ENCODE measurements around the gene YPEL5. TPM values are rescaled to one million over a fixed set of nuclear protein-coding genes. Genes with fewer than 3 reads are reported as not detected.

Gene YPEL5
- total and polyA plus RNA-seq, 4 donors = 91.8 to 122 (median 104) TPM

GRCh38 chr2:30165617-30166016 is 18.8 kb downstream of the YPEL5 start:
- 83 to 86% methylated on average over 4 of the region's 4 CpGs for WGBS, 2 donors
- Histone ChIP-seq H3K9me3 (ENCODE audit: control insufficient read depth, low read length) (no peaks in the 10 kb centered on the region), H3K27ac (ENCODE audit: low read depth in 1 of 2, low read length in 2 of 2) (no peak overlapping the region), H3K27me3 (ENCODE audit: control insufficient read depth in 1 of 2, insufficient read depth in 2 of 2, low read length in 1 of 2) (no peaks in the 10 kb centered on the region), H3K36me3 (ENCODE audit: control insufficient read depth in 1 of 2, insufficient read depth in 2 of 2, low read length in 1 of 2) (no peaks in the 10 kb centered on the region), H3K4me1 (ENCODE audit: control insufficient read depth in 1 of 2, insufficient read depth in 2 of 2, low read length in 2 of 2) (no peaks in the 10 kb centered on the region), H3K4me3 (ENCODE audit: low read length in 2 of 2) (no peak overlapping the region)
- ATAC-seq (ENCODE audit: low FRiP score) (no peak), DNase-seq (no peak)
- intact Hi-C loops (cut with DNase I) = loop anchor here in 1 of 2 donors (2.0 to 10.0 kb wide), 3 partner anchors 37 to 1169 kb away; no protein-coding TSS in a partner anchor

GRCh38 chr2:30172627-30173026 is 25.8 kb downstream of the YPEL5 start:
- Histone ChIP-seq H3K4me1 (ENCODE audit: control insufficient read depth in 1 of 2, insufficient read depth in 2 of 2, low read length in 2 of 2) (no peaks in the 10 kb centered on the region), H3K9me3 (ENCODE audit: control insufficient read depth, low read length) (no peaks in the 10 kb centered on the region), H3K27ac (ENCODE audit: low read depth in 1 of 2, low read length in 2 of 2) (no peak overlapping the region), H3K36me3 (ENCODE audit: control insufficient read depth in 1 of 2, insufficient read depth in 2 of 2, low read length in 1 of 2) (no peaks in the 10 kb centered on the region), H3K27me3 (ENCODE audit: control insufficient read depth in 1 of 2, insufficient read depth in 2 of 2, low read length in 1 of 2) (no peaks in the 10 kb centered on the region), H3K4me3 (ENCODE audit: low read length in 2 of 2) (no peak overlapping the region)
- DNase-seq (no peak), ATAC-seq (ENCODE audit: low FRiP score) (no peak)
- WGBS, 2 donors = 88 to 96% methylated on average over 1 of the region's 1 CpG
- intact Hi-C loops (cut with DNase I) = no loop called here

GRCh38 chr2:30177440-30177839 is 30.6 kb downstream of the YPEL5 start:
- H3K4me1 ChIP-seq (ENCODE audit: control insufficient read depth in 1 of 2, insufficient read depth in 2 of 2, low read length in 2 of 2) = no peaks in the 10 kb centered on the region
- no peaks in the 10 kb centered on the region for H3K9me3 ChIP-seq (ENCODE audit: control insufficient read depth, low read length)
- DNase-seq (no peak), ATAC-seq (ENCODE audit: low FRiP score) (no peak)
- no peaks in the 10 kb centered on the region for H3K36me3 ChIP-seq (ENCODE audit: control insufficient read depth in 1 of 2, insufficient read depth in 2 of 2, low read length in 1 of 2)
- intact Hi-C loops (cut with DNase I) = no loop called here
- H3K4me3 ChIP-seq (ENCODE audit: low read length in 2 of 2) = no peak overlapping the region
- H3K27ac ChIP-seq (ENCODE audit: low read depth in 1 of 2, low read length in 2 of 2) = no peak overlapping the region
- no peaks in the 10 kb centered on the region for H3K27me3 ChIP-seq (ENCODE audit: control insufficient read depth in 1 of 2, insufficient read depth in 2 of 2, low read length in 1 of 2)
- WGBS, 2 donors = 93 to 96% methylated on average over 3 of the region's 3 CpGs

GRCh38 chr2:30177956-30178355 is 31.1 kb downstream of the YPEL5 start:
- 92% methylated on average over 4 of the region's 4 CpGs for WGBS, 2 donors
- H3K4me1 ChIP-seq (ENCODE audit: control insufficient read depth in 1 of 2, insufficient read depth in 2 of 2, low read length in 2 of 2) = no peaks in the 10 kb centered on the region
- H3K27me3 ChIP-seq (ENCODE audit: control insufficient read depth in 1 of 2, insufficient read depth in 2 of 2, low read length in 1 of 2) = no peaks in the 10 kb centered on the region
- no peak for DNase-seq
- no peaks in the 10 kb centered on the region for H3K9me3 ChIP-seq (ENCODE audit: control insufficient read depth, low read length)
- ATAC-seq (ENCODE audit: low FRiP score) = peak; percentile 15
- H3K27ac ChIP-seq (ENCODE audit: low read depth in 1 of 2, low read length in 2 of 2) = no peak overlapping the region
- H3K36me3 ChIP-seq (ENCODE audit: control insufficient read depth in 1 of 2, insufficient read depth in 2 of 2, low read length in 1 of 2) = no peaks in the 10 kb centered on the region
- H3K4me3 ChIP-seq (ENCODE audit: low read length in 2 of 2) = no peak overlapping the region
- intact Hi-C loops (cut with DNase I) = no loop called here

- ATAC-seq (ENCODE audit: low FRiP score) (peak; percentile 83), DNase-seq (no peak)
- H3K4me1 ChIP-seq (ENCODE audit: control insufficient read depth in 1 of 2, insufficient read depth in 2 of 2, low read length in 2 of 2) = no peaks in the 10 kb centered on the region
- no peak overlapping the region for H3K4me3 ChIP-seq (ENCODE audit: low read length in 2 of 2)
- H3K27ac ChIP-seq (ENCODE audit: low read depth in 1 of 2, low read length in 2 of 2) = no peak overlapping the region
- intact Hi-C loops (cut with DNase I) = no loop called here
- WGBS, 2 donors = 70 to 79% methylated on average over 11 of the region's 11 CpGs
- H3K27me3 ChIP-seq (ENCODE audit: control insufficient read depth in 1 of 2, insufficient read depth in 2 of 2, low read length in 1 of 2) = no peaks in the 10 kb centered on the region
- H3K36me3 ChIP-seq (ENCODE audit: control insufficient read depth in 1 of 2, insufficient read depth in 2 of 2, low read length in 1 of 2) = no peaks in the 10 kb centered on the region
- no peaks in the 10 kb centered on the region for H3K9me3 ChIP-seq (ENCODE audit: control insufficient read depth, low read length)
Observed at GRCh38 chr2:30178618-30179434, 32.0 kb downstream of the YPEL5 start.

GRCh38 chr2:30179536-30179935 is 32.7 kb downstream of the YPEL5 start:
- ATAC-seq (ENCODE audit: low FRiP score) (no peak), DNase-seq (no peak)
- 97 to 98% methylated on average over 2 of the region's 2 CpGs for WGBS, 2 donors
- Histone ChIP-seq H3K36me3 (ENCODE audit: control insufficient read depth in 1 of 2, insufficient read depth in 2 of 2, low read length in 1 of 2) (no peaks in the 10 kb centered on the region), H3K27ac (ENCODE audit: low read depth in 1 of 2, low read length in 2 of 2) (no peak overlapping the region), H3K9me3 (ENCODE audit: control insufficient read depth, low read length) (no peaks in the 10 kb centered on the region), H3K4me3 (ENCODE audit: low read length in 2 of 2) (no peak overlapping the region), H3K27me3 (ENCODE audit: control insufficient read depth in 1 of 2, insufficient read depth in 2 of 2, low read length in 1 of 2) (no peaks in the 10 kb centered on the region), H3K4me1 (ENCODE audit: control insufficient read depth in 1 of 2, insufficient read depth in 2 of 2, low read length in 2 of 2) (no peaks in the 10 kb centered on the region)
- intact Hi-C loops (cut with DNase I) = no loop called here

GRCh38 chr2:30180226-30180625 is 33.4 kb downstream of the YPEL5 start:
- Histone ChIP-seq H3K4me3 (ENCODE audit: low read length in 2 of 2) (no peak overlapping the region), H3K4me1 (ENCODE audit: control insufficient read depth in 1 of 2, insufficient read depth in 2 of 2, low read length in 2 of 2) (no peaks in the 10 kb centered on the region), H3K36me3 (ENCODE audit: control insufficient read depth in 1 of 2, insufficient read depth in 2 of 2, low read length in 1 of 2) (no peaks in the 10 kb centered on the region), H3K27ac (ENCODE audit: low read depth in 1 of 2, low read length in 2 of 2) (no peak overlapping the region), H3K9me3 (ENCODE audit: control insufficient read depth, low read length) (no peaks in the 10 kb centered on the region), H3K27me3 (ENCODE audit: control insufficient read depth in 1 of 2, insufficient read depth in 2 of 2, low read length in 1 of 2) (no peaks in the 10 kb centered on the region)
- ATAC-seq (ENCODE audit: low FRiP score) = no peak
- 6 to 15% methylated on average over 3 of the region's 3 CpGs for WGBS, 2 donors
- intact Hi-C loops (cut with DNase I) = no loop called here
- DNase-seq = peak in 1 of 2 donors; percentile 52

- DNase-seq (no peak), ATAC-seq (ENCODE audit: low FRiP score) (no peak)
- no peaks in the 10 kb centered on the region for H3K27me3 ChIP-seq (ENCODE audit: control insufficient read depth in 1 of 2, insufficient read depth in 2 of 2, low read length in 1 of 2)
- no peak overlapping the region for H3K27ac ChIP-seq (ENCODE audit: low read depth in 1 of 2, low read length in 2 of 2)
- WGBS, 2 donors = 91 to 94% methylated on average over 7 of the region's 7 CpGs
- no peak overlapping the region for H3K4me3 ChIP-seq (ENCODE audit: low read length in 2 of 2)
- no peaks in the 10 kb centered on the region for H3K4me1 ChIP-seq (ENCODE audit: control insufficient read depth in 1 of 2, insufficient read depth in 2 of 2, low read length in 2 of 2)
- intact Hi-C loops (cut with DNase I) = no loop called here
- H3K36me3 ChIP-seq (ENCODE audit: control insufficient read depth in 1 of 2, insufficient read depth in 2 of 2, low read length in 1 of 2) = no peaks in the 10 kb centered on the region
- H3K9me3 ChIP-seq (ENCODE audit: control insufficient read depth, low read length) = no peaks in the 10 kb centered on the region
Observed at GRCh38 chr2:30181176-30181575, 34.4 kb downstream of the YPEL5 start.

- 90 to 94% methylated on average over 5 of the region's 5 CpGs for WGBS, 2 donors
Observed at GRCh38 chr2:30184035-30184434, 37.2 kb downstream of the YPEL5 start.

More at GRCh38 chr2:30184035-30184434, 37.2 kb downstream of the YPEL5 start:
- H3K36me3 ChIP-seq (ENCODE audit: control insufficient read depth in 1 of 2, insufficient read depth in 2 of 2, low read length in 1 of 2) = no peaks in the 10 kb centered on the region
- H3K4me1 ChIP-seq (ENCODE audit: control insufficient read depth in 1 of 2, insufficient read depth in 2 of 2, low read length in 2 of 2) = no peaks in the 10 kb centered on the region
- H3K27ac ChIP-seq (ENCODE audit: low read depth in 1 of 2, low read length in 2 of 2) = no peak overlapping the region
- ATAC-seq (ENCODE audit: low FRiP score) (no peak), DNase-seq (no peak)
- H3K4me3 ChIP-seq (ENCODE audit: low read length in 2 of 2) = no peak overlapping the region
- intact Hi-C loops (cut with DNase I) = no loop called here
- H3K9me3 ChIP-seq (ENCODE audit: control insufficient read depth, low read length) = no peaks in the 10 kb centered on the region
- H3K27me3 ChIP-seq (ENCODE audit: control insufficient read depth in 1 of 2, insufficient read depth in 2 of 2, low read length in 1 of 2) = no peaks in the 10 kb centered on the region

Measured in aorta (tissue), 5 donors.